HG02973 (cell line): Measurements from ENCODE around the gene RAB6C.
"Not testable (repeated sequence)": the region's sequence is repeated elsewhere in the genome, so short reads cannot be mapped to it uniquely, and the experiment has no call there.

ENCODE experiments used
- ATAC-seq: cut with Tn5 transposase; IDR thresholded peaks from one replicate; pipeline ENCODE4 v1.9.1; 2021; ENCODE audit warnings: moderate library complexity; ENCODE audit not compliant: unreplicated experiment

The RAB6C gene

DNA sequence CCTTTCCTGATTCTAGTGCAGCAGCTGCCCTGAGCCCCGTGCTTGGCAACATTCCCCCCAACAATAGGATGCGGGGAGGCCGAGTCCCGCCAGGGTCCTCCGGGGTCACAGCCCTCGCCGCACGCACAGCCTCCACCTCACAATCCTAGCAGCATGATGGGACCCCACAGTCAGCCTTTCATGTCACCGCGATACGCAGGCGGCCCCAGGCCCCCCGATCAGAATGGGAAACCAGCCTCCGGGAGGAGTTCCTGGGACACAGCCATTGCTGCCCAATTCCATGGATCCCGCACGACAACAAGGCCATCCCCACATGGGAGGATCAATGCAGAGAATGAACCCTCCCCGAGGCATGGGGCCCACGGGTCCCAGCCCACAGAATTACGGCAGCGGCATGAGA lies 13.7 kb downstream of the RAB6C start:
- ATAC-seq = not testable (repeated sequence)

- not testable (repeated sequence) for ATAC-seq
These were observed 17.3 kb downstream of the RAB6C start for GRCh38 chr2:129996657-129997237.

DNA sequence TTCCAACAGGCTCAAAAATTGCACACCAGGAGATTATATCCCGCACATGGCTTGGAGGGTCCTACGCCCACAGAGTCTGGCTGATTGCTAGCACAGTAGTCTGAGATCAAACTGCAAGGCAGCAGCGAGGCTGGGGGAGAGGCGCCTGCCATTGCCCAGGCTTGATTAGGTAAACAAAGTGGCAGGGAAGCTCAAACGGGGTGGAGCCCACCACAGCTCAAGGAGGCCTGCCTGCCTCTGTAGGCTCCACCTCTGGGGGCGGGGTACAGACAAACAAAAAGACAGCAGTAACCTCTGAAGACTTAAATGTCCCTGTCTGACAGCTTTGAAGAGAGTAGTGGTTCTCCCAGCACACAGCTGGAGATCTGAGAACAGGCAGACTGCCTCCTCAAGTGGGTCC lies 19.3 kb downstream of the RAB6C start:
- not testable (repeated sequence) for ATAC-seq

GRCh38 chr2:130005862-130006261 lies 26.4 kb downstream of the RAB6C start:
- ATAC-seq = not testable (repeated sequence)

GRCh38 chr2:130016701-130017100 lies 37.2 kb downstream of the RAB6C start:
- not testable (repeated sequence) for ATAC-seq

GRCh38 chr2:130019402-130019801 lies 39.9 kb downstream of the RAB6C start:
- ATAC-seq = no peak

- not testable (repeated sequence) for ATAC-seq
These were observed 40.6 kb downstream of the RAB6C start for GRCh38 chr2:130020069-130020468.

DNA sequence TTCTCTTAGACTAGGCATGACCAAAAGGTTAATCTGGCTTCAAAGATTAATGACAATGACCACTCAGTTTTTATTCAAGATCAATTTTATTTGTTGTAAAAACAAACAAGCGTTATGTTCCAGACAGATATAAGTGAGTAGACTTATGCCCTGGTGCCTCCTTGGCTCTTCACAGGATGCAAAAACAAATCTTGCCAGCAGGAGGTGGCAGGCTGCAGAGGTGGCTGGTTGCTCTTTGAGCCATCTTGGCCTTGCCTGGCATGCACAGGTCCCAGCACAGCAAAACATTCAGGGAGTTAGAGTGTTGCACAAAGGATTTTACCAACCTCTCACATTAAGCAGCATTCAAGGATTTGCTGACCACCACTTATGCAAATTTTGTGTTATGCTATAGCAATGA lies 46.5 kb downstream of the RAB6C start:
- ATAC-seq = not testable (repeated sequence)
